NCI-H1930 (cell line): ENCODE measurements around the gene KIAA0232.
"Not testable (repeated sequence)": the region's sequence is repeated elsewhere in the genome, so short reads cannot be mapped to it uniquely, and the experiment has no call there.

Experiments used
- DNase-seq, 2 experiments: peaks; one replicate each; lab custom pipeline; 2025; lab: John Stamatoyannopoulos, UW

Gene KIAA0232

GRCh38 chr4:6756345-6756744 lies 26.2 kb upstream of the KIAA0232 start:
- not testable (repeated sequence) for DNase-seq

- no peak for DNase-seq
Measured at GRCh38 chr4:6758728-6759127, 23.8 kb upstream of the KIAA0232 start.

GRCh38 chr4:6760865-6761264 lies 21.7 kb upstream of the KIAA0232 start:
- DNase-seq: no peak

- no peak for DNase-seq
Measured at GRCh38 chr4:6761649-6762615, 20.6 kb upstream of the KIAA0232 start.

GRCh38 chr4:6763330-6763851 lies 19.1 kb upstream of the KIAA0232 start:
- DNase-seq: no peak

- no peak for DNase-seq
Measured at GRCh38 chr4:6764976-6765620, 17.4 kb upstream of the KIAA0232 start.

DNA sequence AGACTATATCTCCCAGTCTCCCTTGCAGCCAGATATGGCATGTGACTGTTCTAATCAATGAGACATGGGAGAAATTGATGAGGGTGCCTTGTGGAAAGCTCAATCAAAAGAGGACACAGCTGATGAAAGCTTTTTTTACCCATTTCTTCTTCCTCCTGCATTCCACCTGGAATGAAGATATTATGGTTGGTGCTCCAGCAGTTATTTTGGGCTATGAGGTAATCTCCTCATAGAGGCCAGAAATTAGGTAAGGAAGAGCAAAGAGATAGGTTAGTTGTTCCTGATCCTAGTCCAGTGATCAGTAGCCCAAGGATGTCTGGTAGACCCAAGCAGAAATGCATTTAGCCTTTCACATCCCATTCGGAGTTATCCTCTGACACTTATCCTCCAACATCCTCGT lies 16.8 kb upstream of the KIAA0232 start:
- no peak for DNase-seq

DNA sequence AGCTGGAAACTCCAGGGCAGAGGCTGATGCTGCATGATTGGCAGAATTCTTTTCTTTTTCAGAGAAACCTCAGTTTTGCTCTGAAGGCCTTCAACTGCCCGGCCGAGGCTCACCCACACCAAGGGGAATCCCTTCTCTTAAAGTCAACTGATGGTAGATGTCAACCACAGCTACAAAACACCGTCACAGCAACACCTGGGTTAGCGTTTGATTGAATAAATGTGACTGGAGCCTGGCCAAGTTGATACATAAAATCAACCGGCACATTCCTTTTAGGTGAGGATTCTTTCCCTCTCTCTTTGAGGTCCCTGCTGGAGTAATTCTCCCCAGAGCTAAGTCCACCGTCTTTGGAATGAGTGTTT lies 15.2 kb upstream of the KIAA0232 start:
- no peak for DNase-seq

DNA sequence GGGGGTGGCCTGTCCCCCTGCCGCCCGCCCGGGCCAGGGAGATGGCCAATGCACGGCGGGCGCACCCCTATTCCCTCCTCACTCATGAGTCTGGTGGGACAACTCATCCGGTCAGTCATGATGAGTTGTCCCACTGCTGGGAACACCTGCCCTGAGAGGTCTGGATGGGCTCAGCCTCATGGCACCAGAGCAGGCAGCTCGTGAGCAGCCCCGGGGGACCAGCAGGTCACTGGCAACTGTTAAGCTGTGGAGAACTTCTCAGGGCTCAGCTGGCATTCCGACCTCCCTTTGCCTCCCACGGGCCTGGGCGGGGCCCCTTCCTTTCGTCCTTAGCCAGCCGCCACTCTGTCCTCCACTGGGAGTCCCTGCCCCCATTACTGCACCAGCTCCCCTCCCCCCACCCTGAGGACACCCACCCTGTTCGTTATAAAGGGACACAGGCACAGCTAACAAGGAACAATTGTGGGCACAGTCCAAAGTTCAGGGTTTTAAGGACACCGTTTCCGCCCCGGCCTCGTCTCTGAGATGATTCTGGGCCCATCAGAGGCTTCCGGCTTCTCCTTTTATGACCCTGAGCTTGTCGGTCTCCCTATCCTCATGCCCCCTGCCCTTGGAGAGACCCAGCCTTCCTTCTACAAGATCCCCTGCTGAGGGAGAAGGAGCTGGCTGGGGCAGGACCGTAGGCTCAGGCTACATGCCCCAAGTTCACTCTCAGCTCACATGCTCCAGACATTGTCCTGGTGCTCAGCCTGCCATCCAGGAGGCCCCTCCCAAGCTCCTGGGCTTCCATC lies 14.6 kb upstream of the KIAA0232 start:
- DNase-seq: no peak

DNA sequence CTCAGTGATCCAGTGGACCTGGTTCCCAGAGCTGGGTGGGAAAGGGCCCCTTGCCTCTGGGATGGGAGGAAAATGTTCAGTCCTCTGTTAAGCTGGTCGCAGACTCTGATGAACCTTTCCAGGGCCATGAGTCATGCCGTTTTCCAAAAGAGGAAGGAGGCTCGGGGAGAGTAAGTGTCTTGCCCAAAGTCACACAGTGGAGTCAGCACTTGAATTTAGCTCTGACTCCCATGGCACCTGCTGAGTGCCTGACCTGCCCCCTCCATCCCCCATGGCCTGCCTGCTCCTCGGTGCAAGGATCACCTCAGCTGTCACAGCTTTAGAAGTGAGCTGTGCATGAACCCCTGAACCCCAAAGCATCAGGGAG lies 14.0 kb upstream of the KIAA0232 start:
- DNase-seq: no peak

GRCh38 chr4:6769233-6769988 lies 13.1 kb upstream of the KIAA0232 start:
- DNase-seq: no peak

DNA sequence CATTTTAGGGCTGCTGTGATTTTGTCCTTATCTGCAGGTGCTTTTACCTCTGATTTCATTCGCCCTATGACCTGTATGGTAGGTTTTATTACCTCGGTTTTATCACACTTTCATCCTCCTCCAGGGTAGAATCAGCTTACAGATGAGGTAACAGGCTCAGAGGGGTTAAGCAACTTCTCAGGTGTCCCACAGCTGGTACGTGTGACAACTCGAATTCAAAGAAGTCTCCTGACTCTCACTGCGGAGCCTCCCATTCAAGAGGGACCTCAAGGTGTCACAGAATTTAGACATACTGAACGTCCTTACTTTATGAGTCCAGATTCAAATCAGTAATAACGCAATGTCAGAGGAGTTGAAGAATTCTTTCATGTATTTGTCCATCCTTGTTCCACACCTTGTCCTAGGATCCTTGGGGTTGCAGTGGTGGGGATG lies 12.5 kb upstream of the KIAA0232 start:
- DNase-seq: no peak

DNA sequence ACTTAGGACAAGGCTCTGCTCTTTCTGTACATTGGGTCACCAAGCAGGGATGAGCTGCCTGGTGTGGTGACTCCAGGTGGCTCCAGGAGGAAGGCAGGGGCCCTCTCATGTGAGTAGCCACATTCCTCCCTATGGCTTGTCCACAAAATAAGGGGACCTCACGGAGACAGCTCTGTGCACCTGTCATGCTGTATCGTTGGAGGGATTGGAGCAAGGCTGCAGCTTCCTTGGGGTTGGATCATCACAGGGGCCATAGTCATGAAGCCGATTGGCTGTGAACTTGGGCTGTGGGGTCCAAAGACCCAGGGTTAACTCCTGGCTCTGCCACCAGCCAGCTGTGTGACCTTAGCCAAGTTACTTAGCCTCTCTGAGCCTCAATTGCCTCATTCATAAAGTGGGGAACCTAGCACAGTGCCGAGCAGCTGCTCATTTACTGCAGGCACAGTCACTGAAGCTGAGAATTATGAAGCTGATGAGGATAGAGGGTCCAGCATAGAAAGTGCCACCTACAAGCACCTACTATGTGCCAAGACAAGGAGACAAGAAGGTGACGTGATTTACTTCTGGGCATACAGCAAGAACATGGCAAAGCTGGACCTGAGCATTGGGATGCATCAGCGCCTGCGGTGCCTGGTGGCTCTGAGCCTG lies 11.8 kb upstream of the KIAA0232 start:
- no peak for DNase-seq

GRCh38 chr4:6771229-6771671 lies 11.3 kb upstream of the KIAA0232 start:
- DNase-seq: no peak

DNA sequence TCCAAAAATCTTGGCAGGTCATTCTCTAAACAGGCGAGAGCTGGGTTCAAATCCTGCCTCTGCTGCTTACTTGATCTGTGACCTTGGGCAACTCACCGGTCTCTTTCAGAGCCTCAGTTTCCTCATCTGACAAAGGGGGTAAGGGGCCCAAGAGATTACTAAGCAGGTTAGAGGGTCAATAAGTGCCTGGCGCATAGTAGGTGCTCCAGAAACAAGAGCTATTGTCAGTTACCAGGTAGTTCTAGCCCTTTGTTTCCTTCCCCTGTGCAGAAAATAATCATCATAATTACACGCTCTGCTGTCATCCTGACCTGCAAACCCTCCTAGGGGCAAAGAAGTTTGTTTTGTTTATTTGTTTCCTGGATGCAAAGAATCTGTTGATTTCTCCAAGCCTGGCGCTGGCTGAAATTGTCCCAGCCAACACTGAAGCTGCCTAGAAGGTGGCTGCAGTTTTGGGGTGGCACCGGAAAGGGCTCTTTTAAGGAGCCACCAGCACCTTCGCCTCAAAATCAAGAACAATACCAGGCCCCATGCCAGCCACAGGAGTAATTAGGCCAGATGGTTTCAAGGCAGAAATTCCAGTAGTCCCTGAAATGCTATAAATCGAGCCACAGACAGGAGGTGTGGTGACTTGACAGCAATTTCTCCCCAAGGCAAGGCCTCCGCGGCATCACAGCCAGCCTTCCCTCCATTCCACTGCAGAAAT lies 10.2 kb upstream of the KIAA0232 start:
- DNase-seq: no peak

DNA sequence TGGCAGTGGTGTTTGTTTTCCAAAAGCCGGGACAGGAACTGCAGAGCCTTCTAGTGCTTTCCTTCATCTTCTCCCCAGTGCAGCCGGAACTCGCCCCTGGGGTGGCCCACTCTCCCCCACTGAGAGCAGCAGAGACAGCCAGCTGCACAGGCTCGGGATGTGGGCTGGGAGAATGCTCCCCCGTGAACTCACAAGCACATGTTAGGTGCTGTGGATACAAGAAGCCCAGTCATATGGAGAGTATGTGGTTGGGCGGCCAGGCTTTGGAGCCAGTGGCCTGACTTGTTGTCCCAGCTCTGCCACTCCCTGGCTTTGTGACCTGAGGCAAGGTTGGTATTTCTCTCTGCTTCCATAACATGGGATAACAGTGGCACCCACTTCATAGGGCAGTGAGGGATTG lies 9.4 kb upstream of the KIAA0232 start:
- DNase-seq: no peak

- no peak for DNase-seq
Measured at GRCh38 chr4:6773616-6774540, 8.6 kb upstream of the KIAA0232 start.

DNA sequence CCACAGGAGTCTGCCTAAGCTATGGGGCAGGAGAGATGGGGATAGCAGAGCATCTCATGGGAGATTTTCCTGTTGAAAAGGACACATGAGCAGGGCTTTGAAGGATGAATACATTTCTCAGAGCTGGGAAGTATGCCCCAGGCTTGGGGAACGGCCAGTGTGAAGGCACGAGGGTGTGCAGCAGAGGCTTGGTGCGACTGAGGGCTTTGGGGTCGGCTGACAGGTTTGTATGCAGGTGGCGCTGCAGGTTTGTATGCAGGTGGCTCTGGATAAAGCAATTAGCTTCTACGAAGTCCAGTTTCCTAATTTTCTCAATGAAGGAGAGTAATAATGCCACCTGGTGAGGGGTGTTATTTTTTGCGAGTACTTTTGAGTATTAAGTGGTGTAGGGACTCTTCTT lies 6.8 kb upstream of the KIAA0232 start:
- DNase-seq: no peak

GRCh38 chr4:6776920-6777635 lies 5.4 kb upstream of the KIAA0232 start:
- DNase-seq: no peak
